Activated naive CD8-positive, alpha-beta T cell (primary cell): ENCODE data around the gene PDIA6.

Experiments
- H3K27ac Mint-ChIP-seq: one replicate; pipeline ENCODE4 v1.8.0; 2021; ENCODE audit warnings: mixed read lengths
- H3K27me3 Mint-ChIP-seq: one replicate; pipeline ENCODE4 v1.8.0; 2021; ENCODE audit warnings: mixed read lengths
- H3K36me3 Mint-ChIP-seq: one replicate; pipeline ENCODE4 v1.8.0; 2021; ENCODE audit warnings: mixed read lengths
- H3K4me1 Mint-ChIP-seq: one replicate; pipeline ENCODE4 v1.8.0; 2021; ENCODE audit warnings: low read depth, mixed read lengths
- H3K4me3 Mint-ChIP-seq: one replicate; pipeline ENCODE4 v1.8.0; 2021; ENCODE audit warnings: mild to moderate bottlenecking, mixed read lengths
- H3K9me3 Mint-ChIP-seq: one replicate; pipeline ENCODE4 v1.8.0; 2021; ENCODE audit warnings: low read depth, mixed read lengths

Gene PDIA6

DNA sequence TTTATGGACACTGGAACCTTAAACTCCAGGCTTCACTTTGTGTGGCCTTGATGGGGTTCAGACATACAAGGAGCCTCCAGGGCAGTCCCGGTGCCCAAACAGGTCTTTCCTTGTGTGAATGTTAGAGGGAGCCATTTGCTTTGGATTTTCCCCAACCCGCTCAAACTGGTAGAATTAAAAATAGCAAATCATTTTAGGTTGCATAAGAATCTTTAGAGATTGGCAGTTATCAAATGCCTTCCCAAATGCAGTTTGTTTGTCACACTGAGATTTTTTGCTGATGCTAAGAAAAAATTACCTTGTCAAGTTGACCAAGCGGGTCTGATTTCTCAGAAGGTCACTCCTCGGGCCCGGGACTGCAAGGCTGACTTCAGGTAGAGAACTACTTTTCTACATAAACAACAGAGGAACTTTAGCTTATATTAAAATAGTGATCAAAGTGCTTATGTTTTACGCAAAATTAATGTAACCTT lies 54.7 kb downstream of the PDIA6 start:
- no peaks in the 10 kb centered on the region for H3K9me3 Mint-ChIP-seq
- no peaks in the 10 kb centered on the region for H3K36me3 Mint-ChIP-seq
- no peaks in the 10 kb centered on the region for H3K4me1 Mint-ChIP-seq
- no peak overlapping the region for H3K27ac Mint-ChIP-seq
- H3K4me3 Mint-ChIP-seq: no peak overlapping the region
- H3K27me3 Mint-ChIP-seq: peaks cover 2% of the 10 kb centered on the region

DNA sequence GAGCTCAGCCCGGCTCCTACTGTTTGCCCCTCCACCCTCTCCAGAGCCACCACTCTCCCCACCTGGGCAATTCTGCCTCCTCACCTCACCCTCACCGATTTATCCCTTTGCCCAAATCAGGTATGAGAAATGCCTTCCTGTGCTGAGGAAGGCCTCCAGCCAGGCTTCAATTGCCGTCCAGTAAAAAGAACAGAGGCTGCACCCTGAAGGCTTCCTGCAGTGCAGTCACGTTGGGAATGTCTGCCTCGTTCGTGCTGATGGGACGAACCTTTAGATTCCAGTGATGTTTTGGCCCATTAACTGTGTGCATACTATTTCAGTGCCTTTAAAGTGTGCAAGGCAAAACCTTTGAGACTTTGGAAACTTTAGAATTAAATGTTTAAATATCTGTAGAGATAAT lies 57.0 kb downstream of the PDIA6 start:
- Mint-ChIP-seq H3K9me3 (no peaks in the 10 kb centered on the region), H3K36me3 (no peaks in the 10 kb centered on the region), H3K4me1 (no peaks in the 10 kb centered on the region), H3K4me3 (no peak overlapping the region), H3K27ac (no peak overlapping the region), H3K27me3 (peaks cover 5% of the 10 kb centered on the region)

DNA sequence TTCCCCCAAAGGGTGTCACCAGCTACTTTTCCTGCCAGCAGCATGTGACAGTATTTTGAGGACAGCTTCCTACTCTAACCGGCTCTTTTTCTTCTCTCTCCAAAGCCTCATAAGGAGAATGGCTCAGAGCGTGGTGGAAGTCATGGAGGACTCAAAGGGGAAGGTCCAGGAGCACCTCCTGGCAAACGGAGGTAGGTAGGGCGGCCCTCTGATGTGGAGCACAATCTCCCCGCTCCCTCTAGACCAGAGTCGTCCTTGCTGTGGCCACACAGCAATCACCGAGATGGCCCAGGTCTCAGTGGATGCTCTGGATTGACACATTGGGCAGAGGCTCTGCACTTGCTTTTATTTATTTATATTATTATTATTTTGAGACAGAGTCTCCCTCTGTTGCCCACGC lies 58.7 kb downstream of the PDIA6 start:
- no peaks in the 10 kb centered on the region for H3K9me3 Mint-ChIP-seq
- H3K4me1 Mint-ChIP-seq: no peaks in the 10 kb centered on the region
- H3K4me3 Mint-ChIP-seq: no peak overlapping the region
- peaks cover 4% of the 10 kb centered on the region for H3K27me3 Mint-ChIP-seq
- H3K27ac Mint-ChIP-seq: no peak overlapping the region
- H3K36me3 Mint-ChIP-seq: no peaks in the 10 kb centered on the region

DNA sequence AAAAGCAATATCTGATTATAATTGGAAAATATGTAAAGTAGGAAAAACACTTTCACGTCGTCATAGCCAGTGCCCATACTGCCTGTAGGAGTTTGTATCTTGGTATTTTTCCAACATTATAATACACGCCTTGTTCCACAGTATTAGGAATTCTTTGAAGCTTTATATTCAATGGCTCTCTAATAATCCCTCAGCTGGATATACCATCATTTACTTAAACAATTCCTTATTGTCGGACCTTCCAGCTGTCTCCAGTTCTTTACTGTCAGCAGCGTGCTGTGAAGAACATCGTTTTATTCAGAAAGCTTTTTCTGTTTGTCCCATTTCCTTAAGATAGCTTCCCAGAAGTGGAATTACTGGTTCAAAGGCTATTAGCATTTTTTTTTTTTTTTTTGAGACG lies 59.4 kb downstream of the PDIA6 start:
- H3K4me1 Mint-ChIP-seq: no peaks in the 10 kb centered on the region
- H3K27me3 Mint-ChIP-seq: peaks cover 3% of the 10 kb centered on the region
- no peak overlapping the region for H3K27ac Mint-ChIP-seq
- no peaks in the 10 kb centered on the region for H3K9me3 Mint-ChIP-seq
- H3K36me3 Mint-ChIP-seq: no peaks in the 10 kb centered on the region
- no peak overlapping the region for H3K4me3 Mint-ChIP-seq

DNA sequence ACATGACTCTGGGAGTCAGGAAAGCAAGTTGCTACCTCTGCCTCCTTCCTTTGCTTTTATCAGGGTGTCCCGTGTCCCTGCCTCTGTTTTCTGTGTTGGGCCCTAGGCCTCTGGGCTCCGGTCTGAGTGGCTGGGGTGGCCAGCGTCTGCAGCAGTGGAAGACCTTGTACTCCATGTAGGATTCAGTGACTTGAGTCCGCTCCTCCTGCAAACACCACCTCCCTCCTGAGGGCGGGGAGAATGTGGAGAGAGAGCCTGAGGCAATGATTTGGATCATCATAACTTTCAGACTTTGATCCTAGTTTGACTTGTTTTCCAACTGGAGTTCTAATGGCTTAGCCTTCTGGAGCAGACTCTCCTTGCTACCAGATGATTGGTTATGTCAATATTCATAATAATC lies 60.3 kb downstream of the PDIA6 start:
- Mint-ChIP-seq H3K4me1 (no peaks in the 10 kb centered on the region), H3K36me3 (no peaks in the 10 kb centered on the region), H3K27ac (no peak overlapping the region), H3K4me3 (no peak overlapping the region), H3K9me3 (no peaks in the 10 kb centered on the region), H3K27me3 (peaks cover 3% of the 10 kb centered on the region)

DNA sequence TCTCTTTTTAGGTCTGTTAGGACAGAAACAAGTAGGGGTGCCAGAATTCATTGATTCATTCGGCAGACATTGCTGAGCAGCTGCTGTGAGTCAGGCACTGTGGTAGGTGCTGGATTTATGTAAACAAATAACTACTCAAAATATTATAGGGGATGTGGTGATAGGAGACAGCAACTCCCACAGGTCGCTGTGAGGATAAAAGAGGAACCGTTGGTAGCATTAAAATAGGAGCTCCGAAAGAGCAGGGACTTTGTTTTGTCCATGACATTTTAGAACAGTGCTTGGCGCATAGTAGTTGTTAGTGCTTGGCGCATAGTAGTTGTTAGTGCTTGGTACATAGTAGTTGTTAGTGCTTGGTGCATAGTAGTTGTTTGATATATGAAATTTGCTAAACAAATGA lies 62.0 kb downstream of the PDIA6 start:
- H3K4me3 Mint-ChIP-seq: no peak overlapping the region
- H3K36me3 Mint-ChIP-seq: no peaks in the 10 kb centered on the region
- H3K27ac Mint-ChIP-seq: no peak overlapping the region
- no peaks in the 10 kb centered on the region for H3K9me3 Mint-ChIP-seq
- H3K27me3 Mint-ChIP-seq: peaks cover 3% of the 10 kb centered on the region
- H3K4me1 Mint-ChIP-seq: peaks cover 3% of the 10 kb centered on the region

DNA sequence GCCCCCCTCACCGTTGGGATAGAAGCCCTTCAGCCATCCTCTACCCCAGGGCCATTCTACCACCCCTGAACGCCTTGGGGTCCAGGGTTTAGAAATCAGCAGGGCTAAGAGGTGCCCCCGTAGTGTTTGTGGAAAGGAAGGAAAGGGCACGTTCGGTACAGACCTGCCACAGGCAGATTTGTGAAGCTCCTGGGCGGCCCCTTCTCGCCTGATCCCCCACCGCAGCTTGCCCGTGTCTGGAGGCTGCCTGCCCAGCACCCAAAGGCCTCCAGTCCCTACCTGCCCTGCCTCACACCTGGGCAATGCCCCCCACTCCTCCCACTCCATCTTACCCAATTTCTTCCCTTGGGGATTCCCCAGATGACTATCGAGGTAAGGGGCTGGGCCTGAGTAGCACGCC lies 69.9 kb downstream of the PDIA6 start:
- no peak overlapping the region for H3K4me3 Mint-ChIP-seq
- peaks cover 1% of the 10 kb centered on the region for H3K27me3 Mint-ChIP-seq
- no peak overlapping the region for H3K27ac Mint-ChIP-seq
- no peaks in the 10 kb centered on the region for H3K36me3 Mint-ChIP-seq
- no peaks in the 10 kb centered on the region for H3K9me3 Mint-ChIP-seq
- peaks cover 5% of the 10 kb centered on the region for H3K4me1 Mint-ChIP-seq

DNA sequence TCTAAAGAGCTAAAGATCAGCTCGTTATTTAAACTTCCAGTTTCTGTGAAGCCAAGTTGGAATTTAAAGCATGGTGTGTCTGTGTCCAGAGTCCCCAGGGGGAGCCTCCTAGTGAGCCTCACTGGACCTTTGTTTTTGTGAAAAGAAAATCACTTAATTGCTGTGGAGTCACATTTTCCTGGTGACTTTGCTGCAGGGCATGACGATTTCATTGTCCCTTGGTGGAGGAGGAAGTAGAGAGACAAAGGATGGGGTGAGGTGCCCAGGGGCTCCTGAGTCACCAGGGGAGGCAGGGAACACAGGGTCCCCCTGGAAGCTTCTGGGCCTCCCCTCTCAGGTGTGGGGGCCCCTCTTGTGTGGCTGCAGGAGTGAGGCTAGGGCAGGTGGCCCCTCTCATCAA lies 71.4 kb downstream of the PDIA6 start:
- H3K4me1 Mint-ChIP-seq: peaks cover 5% of the 10 kb centered on the region
- no peaks in the 10 kb centered on the region for H3K36me3 Mint-ChIP-seq
- H3K9me3 Mint-ChIP-seq: no peaks in the 10 kb centered on the region
- H3K27ac Mint-ChIP-seq: no peak overlapping the region
- H3K4me3 Mint-ChIP-seq: no peak overlapping the region
- peaks cover 2% of the 10 kb centered on the region for H3K27me3 Mint-ChIP-seq

DNA sequence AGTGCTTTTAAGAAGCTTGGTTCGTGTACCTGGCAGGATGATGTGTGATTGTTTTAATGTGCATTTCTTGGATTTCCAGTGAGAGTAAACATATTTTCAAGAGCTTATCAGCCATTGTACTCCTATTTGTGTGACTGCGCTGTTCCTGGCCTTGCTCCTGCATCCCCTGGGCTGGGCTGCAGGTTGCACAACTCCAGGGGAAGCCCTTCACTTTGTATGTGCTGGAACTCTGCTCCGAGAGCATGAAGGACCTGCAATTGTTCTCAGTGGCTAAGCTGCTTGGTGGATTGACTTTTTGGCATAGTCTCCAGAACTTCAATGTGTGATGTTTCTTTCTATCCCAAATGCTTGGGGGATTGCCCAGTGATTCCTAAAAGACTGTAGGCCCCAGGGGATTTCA lies 72.4 kb downstream of the PDIA6 start:
- Mint-ChIP-seq H3K27me3 (peaks cover 3% of the 10 kb centered on the region), H3K9me3 (no peaks in the 10 kb centered on the region), H3K27ac (no peak overlapping the region), H3K4me1 (no peaks in the 10 kb centered on the region), H3K36me3 (no peaks in the 10 kb centered on the region), H3K4me3 (no peak overlapping the region)

DNA sequence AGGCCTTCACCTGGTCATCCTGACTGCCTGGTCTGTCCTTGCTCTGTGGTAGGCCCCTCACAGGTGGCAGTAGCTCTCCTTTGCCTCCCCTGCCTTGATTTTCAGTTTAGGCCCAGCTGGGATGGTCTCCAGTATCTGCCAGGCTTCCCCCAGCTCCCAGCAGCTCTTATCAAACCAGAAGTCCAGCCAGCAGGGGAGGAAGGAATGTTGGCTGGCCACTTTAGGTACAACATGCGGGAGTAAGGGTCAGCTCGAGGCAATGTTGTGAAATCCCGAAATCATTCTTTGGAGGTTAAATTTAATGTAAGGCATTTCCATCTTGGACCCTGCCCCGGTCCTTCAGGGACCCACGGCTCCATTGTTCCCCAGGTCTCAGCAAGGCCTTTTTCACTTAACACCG lies 74.4 kb downstream of the PDIA6 start:
- peaks cover 3% of the 10 kb centered on the region for H3K27me3 Mint-ChIP-seq
- no peaks in the 10 kb centered on the region for H3K36me3 Mint-ChIP-seq
- H3K4me1 Mint-ChIP-seq: no peaks in the 10 kb centered on the region
- H3K27ac Mint-ChIP-seq: no peak overlapping the region
- no peak overlapping the region for H3K4me3 Mint-ChIP-seq
- H3K9me3 Mint-ChIP-seq: no peaks in the 10 kb centered on the region

DNA sequence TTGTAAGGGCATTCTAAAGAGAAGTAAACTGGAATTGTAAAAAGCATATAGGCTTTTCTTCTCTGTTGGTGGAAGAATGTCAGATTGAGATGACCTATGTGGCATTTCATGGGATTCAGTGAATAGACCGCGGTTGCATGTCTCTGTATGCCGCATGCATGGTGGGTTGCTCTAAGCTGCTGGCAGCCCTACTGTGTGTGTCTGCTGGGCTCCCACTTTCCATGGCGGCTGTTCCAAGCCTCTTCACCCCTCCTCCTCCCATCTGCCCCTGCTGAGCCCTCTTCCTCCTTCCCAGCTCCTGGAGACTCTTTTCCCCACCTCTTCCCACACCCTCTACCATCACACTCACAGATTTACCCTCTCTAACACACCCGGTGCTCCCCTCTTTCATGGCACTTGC lies 78.6 kb downstream of the PDIA6 start:
- H3K27ac Mint-ChIP-seq: no peak overlapping the region
- H3K27me3 Mint-ChIP-seq: peaks cover 2% of the 10 kb centered on the region
- no peaks in the 10 kb centered on the region for H3K4me1 Mint-ChIP-seq
- no peaks in the 10 kb centered on the region for H3K36me3 Mint-ChIP-seq
- H3K9me3 Mint-ChIP-seq: no peaks in the 10 kb centered on the region
- H3K4me3 Mint-ChIP-seq: no peak overlapping the region

DNA sequence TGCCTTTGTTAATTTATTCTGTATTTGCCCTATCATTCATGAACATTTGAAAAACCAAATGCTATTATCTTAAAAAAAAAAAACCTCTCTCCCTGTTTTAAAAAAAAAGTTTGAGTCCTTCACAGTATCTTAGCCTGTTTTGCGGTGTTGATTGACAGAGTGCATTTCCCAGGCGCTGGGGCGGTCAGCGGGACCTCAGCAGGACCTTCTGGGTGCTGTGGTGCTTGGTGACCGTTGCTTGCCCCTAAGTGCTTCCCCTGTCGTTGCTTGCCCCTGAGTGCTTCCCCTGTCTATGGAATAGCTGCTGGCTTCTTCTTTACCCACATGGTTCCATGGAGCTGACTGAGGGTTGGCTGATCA lies 79.0 kb downstream of the PDIA6 start:
- Mint-ChIP-seq H3K27ac (no peak overlapping the region), H3K36me3 (no peaks in the 10 kb centered on the region), H3K4me1 (no peaks in the 10 kb centered on the region), H3K4me3 (no peak overlapping the region), H3K27me3 (peaks cover 2% of the 10 kb centered on the region), H3K9me3 (no peaks in the 10 kb centered on the region)
